ENCODE data around the gene TRIM39. TPM values are rescaled to one million over a fixed set of nuclear protein-coding genes. Genes with fewer than 3 reads are reported as not detected.

Gene TRIM39
- total and polyA plus RNA-seq, 2 of the 13 experiments (the other 11 are each of a cell fraction or from before 2014, with no cell fraction given) = 7.7 to 14.6 TPM

DNA sequence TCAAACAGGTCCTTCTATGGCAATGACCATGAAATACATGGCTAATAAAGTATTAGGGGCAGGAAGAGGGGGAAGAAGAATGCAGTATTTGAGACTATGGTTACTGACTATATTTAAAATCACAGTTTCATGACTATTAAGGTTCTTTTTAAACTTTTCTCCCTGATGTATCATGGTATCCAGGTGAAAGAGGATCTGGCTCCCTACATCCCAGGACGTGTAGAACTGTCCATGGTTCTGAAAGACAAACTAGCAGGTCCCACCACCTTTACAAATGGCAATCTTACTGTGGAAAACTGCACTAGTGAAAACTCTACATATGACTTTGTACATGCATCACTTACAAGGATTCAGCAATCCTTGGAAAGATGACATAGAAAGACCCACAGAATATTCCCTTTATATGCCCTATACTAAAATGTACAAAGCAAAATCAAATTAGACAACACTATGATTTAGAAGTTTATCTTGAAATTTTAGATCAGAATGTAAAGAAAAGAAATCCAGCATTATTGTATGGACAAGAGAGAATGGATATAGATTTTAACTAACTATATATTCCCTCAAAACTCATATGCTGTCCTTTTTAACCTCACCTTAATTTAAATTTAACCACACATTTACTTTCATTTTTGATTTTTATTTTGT lies 51.7 kb downstream of the TRIM39 start (continued):
- TF ChIP-seq, protein P1, sequence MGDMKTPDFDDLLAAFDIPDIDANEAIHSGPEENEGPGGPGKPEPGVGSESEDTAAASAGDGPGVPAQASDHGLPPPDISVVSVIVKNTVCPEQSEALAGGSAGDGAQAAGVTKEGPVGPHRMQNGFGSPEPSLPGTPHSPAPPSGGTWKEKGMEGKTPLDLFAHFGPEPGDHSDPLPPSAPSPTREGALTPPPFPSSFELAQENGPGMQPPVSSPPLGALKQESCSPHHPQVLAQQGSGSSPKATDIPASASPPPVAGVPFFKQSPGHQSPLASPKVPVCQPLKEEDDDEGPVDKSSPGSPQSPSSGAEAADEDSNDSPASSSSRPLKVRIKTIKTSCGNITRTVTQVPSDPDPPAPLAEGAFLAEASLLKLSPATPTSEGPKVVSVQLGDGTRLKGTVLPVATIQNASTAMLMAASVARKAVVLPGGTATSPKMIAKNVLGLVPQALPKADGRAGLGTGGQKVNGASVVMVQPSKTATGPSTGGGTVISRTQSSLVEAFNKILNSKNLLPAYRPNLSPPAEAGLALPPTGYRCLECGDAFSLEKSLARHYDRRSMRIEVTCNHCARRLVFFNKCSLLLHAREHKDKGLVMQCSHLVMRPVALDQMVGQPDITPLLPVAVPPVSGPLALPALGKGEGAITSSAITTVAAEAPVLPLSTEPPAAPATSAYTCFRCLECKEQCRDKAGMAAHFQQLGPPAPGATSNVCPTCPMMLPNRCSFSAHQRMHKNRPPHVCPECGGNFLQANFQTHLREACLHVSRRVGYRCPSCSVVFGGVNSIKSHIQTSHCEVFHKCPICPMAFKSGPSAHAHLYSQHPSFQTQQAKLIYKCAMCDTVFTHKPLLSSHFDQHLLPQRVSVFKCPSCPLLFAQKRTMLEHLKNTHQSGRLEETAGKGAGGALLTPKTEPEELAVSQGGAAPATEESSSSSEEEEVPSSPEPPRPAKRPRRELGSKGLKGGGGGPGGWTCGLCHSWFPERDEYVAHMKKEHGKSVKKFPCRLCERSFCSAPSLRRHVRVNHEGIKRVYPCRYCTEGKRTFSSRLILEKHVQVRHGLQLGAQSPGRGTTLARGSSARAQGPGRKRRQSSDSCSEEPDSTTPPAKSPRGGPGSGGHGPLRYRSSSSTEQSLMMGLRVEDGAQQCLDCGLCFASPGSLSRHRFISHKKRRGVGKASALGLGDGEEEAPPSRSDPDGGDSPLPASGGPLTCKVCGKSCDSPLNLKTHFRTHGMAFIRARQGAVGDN (CRISPR knock-in tag; IDR thresholded peaks at IDR 0.05) = no peak
- TF ChIP-seq ARID2 (CRISPR knock-in tag; IDR thresholded peaks at IDR 0.05; ENCODE audit: borderline replicate concordance) (peak; percentile 41; the same call in 1 of the 2 replicates), SATB2 (CRISPR knock-in tag; IDR thresholded peaks at IDR 0.05) (peak; percentile 68; the same call in 1 of the 2 replicates), FOXK1 (CRISPR knock-in tag; IDR thresholded peaks at IDR 0.05; ENCODE audit: borderline replicate concordance, low read depth) (peak; percentile 73; the same call in 1 of the 2 replicates), ZNF652 (CRISPR knock-in tag; IDR thresholded peaks at IDR 0.05; ENCODE audit: borderline replicate concordance, low read depth) (0 out of 2 replicates have a peak, but pooled peaks have one; percentile 19), NBN (conservative IDR thresholded peaks at IDR 0.05) (no peak), ZSCAN9 (CRISPR knock-in tag; IDR thresholded peaks at IDR 0.05; ENCODE audit: borderline replicate concordance) (peak; percentile 94), ATM (IDR thresholded peaks at IDR 0.05; ENCODE audit: borderline replicate concordance) (no peak), SRSF4 (IDR thresholded peaks at IDR 0.05; ENCODE audit: low read depth, low read length, poor library complexity, severe bottlenecking) (no peak), ZNF296 (CRISPR knock-in tag; conservative IDR thresholded peaks at IDR 0.05) (no peak), THAP11 (CRISPR knock-in tag; IDR thresholded peaks at IDR 0.05) (peak; percentile 61)
- TF ChIP-seq, protein P2, sequence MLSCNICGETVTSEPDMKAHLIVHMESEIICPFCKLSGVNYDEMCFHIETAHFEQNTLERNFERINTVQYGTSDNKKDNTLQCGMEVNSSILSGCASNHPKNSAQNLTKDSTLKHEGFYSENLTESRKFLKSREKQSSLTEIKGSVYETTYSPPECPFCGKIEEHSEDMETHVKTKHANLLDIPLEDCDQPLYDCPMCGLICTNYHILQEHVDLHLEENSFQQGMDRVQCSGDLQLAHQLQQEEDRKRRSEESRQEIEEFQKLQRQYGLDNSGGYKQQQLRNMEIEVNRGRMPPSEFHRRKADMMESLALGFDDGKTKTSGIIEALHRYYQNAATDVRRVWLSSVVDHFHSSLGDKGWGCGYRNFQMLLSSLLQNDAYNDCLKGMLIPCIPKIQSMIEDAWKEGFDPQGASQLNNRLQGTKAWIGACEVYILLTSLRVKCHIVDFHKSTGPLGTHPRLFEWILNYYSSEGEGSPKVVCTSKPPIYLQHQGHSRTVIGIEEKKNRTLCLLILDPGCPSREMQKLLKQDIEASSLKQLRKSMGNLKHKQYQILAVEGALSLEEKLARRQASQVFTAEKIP (CRISPR knock-in tag; IDR thresholded peaks at IDR 0.05; ENCODE audit: borderline replicate concordance) = no peak
- TF ChIP-seq, protein P3, sequence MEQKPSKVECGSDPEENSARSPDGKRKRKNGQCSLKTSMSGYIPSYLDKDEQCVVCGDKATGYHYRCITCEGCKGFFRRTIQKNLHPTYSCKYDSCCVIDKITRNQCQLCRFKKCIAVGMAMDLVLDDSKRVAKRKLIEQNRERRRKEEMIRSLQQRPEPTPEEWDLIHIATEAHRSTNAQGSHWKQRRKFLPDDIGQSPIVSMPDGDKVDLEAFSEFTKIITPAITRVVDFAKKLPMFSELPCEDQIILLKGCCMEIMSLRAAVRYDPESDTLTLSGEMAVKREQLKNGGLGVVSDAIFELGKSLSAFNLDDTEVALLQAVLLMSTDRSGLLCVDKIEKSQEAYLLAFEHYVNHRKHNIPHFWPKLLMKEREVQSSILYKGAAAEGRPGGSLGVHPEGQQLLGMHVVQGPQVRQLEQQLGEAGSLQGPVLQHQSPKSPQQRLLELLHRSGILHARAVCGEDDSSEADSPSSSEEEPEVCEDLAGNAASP (CRISPR knock-in tag; IDR thresholded peaks at IDR 0.05; ENCODE audit: borderline replicate concordance) = peak; percentile 66; the same call in 1 of the 2 replicates
- TF ChIP-seq, protein P4, sequence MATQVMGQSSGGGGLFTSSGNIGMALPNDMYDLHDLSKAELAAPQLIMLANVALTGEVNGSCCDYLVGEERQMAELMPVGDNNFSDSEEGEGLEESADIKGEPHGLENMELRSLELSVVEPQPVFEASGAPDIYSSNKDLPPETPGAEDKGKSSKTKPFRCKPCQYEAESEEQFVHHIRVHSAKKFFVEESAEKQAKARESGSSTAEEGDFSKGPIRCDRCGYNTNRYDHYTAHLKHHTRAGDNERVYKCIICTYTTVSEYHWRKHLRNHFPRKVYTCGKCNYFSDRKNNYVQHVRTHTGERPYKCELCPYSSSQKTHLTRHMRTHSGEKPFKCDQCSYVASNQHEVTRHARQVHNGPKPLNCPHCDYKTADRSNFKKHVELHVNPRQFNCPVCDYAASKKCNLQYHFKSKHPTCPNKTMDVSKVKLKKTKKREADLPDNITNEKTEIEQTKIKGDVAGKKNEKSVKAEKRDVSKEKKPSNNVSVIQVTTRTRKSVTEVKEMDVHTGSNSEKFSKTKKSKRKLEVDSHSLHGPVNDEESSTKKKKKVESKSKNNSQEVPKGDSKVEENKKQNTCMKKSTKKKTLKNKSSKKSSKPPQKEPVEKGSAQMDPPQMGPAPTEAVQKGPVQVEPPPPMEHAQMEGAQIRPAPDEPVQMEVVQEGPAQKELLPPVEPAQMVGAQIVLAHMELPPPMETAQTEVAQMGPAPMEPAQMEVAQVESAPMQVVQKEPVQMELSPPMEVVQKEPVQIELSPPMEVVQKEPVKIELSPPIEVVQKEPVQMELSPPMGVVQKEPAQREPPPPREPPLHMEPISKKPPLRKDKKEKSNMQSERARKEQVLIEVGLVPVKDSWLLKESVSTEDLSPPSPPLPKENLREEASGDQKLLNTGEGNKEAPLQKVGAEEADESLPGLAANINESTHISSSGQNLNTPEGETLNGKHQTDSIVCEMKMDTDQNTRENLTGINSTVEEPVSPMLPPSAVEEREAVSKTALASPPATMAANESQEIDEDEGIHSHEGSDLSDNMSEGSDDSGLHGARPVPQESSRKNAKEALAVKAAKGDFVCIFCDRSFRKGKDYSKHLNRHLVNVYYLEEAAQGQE (IDR thresholded peaks at IDR 0.05; ENCODE audit: borderline replicate concordance in 1 of 2, low read depth in 1 of 2, low read length in 2 of 2) = peak; percentile 85 to 99
- TF ChIP-seq, protein P5, sequence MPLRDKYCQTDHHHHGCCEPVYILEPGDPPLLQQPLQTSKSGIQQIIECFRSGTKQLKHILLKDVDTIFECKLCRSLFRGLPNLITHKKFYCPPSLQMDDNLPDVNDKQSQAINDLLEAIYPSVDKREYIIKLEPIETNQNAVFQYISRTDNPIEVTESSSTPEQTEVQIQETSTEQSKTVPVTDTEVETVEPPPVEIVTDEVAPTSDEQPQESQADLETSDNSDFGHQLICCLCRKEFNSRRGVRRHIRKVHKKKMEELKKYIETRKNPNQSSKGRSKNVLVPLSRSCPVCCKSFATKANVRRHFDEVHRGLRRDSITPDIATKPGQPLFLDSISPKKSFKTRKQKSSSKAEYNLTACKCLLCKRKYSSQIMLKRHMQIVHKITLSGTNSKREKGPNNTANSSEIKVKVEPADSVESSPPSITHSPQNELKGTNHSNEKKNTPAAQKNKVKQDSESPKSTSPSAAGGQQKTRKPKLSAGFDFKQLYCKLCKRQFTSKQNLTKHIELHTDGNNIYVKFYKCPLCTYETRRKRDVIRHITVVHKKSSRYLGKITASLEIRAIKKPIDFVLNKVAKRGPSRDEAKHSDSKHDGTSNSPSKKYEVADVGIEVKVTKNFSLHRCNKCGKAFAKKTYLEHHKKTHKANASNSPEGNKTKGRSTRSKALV (CRISPR knock-in tag; IDR thresholded peaks at IDR 0.05) = 0 out of 2 replicates have a peak, but pooled peaks have one; percentile 67
